DOHH2 (cell line): ENCODE measurements around the gene BRD2.
A peak's percentile ranks its signal among the peaks of the same experiment; 100 is the strongest.

Experiments used
- H3F3A ChIP-seq: fragments of 200-600 bp; sonication (generic), shearing (Covaris generic); 2 replicates; pipeline ENCODE4 v1.6.0; 2016; ENCODE audit warnings: antibody characterized with exemption, mild to moderate bottlenecking; ENCODE audit not compliant: control insufficient read depth, insufficient read depth
- H3K27ac ChIP-seq: fragments of 200-600 bp; sonication (generic); 2 replicates; pipeline ENCODE4 v1.5.1; 2014; ENCODE audit warnings: low read depth, mild to moderate bottlenecking, low read length, moderate library complexity
- H3K27me3 ChIP-seq: fragments of 200-600 bp; sonication (generic); 2 replicates; pipeline ENCODE4 v1.6.1; 2014; ENCODE audit warnings: mild to moderate bottlenecking, low read length, mixed read lengths; ENCODE audit not compliant: control insufficient read depth
- H3K36me3 ChIP-seq: fragments of 200-600 bp; sonication (generic); 2 replicates; pipeline ENCODE4 v1.6.1; 2014; ENCODE audit warnings: mild to moderate bottlenecking, low read length, moderate library complexity, mixed read lengths; ENCODE audit not compliant: control insufficient read depth
- H3K4me1 ChIP-seq: fragments of 200-600 bp; sonication (generic); 2 replicates; pipeline ENCODE4 v1.6.1; 2014; ENCODE audit warnings: mild to moderate bottlenecking, low read length, mixed read lengths; ENCODE audit not compliant: control insufficient read depth
- H3K4me2 ChIP-seq: fragments of 200-600 bp; sonication (generic); 2 replicates; pipeline ENCODE4 v1.6.0; 2014; ENCODE audit warnings: mild to moderate bottlenecking, low read length, moderate library complexity
- H3K4me3 ChIP-seq: fragments of 200-600 bp; sonication (generic); 2 replicates; pipeline ENCODE4 v1.5.1; 2014; ENCODE audit warnings: mild to moderate bottlenecking, low read length, mixed read lengths
- H3K79me2 ChIP-seq: fragments of 200-600 bp; sonication (generic); 2 replicates; pipeline ENCODE4 v1.6.1; 2014; ENCODE audit warnings: mild to moderate bottlenecking, low read length, mixed read lengths; ENCODE audit not compliant: control insufficient read depth
- H3K9me2 ChIP-seq: fragments of 200-600 bp; sonication (generic); replicated peaks from 2 replicates; pipeline ENCODE4 v1.6.1; 2014; ENCODE audit warnings: mild to moderate bottlenecking, low read length, mixed read lengths; ENCODE audit not compliant: control insufficient read depth
- H3K9me3 ChIP-seq: fragments of 200-600 bp; sonication (generic); 2 replicates; pipeline ENCODE4 v1.6.1; 2014; ENCODE audit warnings: antibody characterized with exemption, low read length, mixed read lengths; ENCODE audit not compliant: control insufficient read depth, insufficient read depth
- H4K20me1 ChIP-seq: fragments of 200-600 bp; sonication (generic); 2 replicates; pipeline ENCODE4 v1.6.0; 2014; ENCODE audit warnings: low read depth, mild to moderate bottlenecking, antibody characterized with exemption, low read length, moderate library complexity; ENCODE audit not compliant: control insufficient read depth, insufficient read depth
- EZH2phosphoT487 ChIP-seq: fragments of 200-600 bp; sonication (generic); IDR thresholded peaks from 2 replicates; pipeline ENCODE4 v1.6.1; 2017; ENCODE audit warnings: borderline replicate concordance, mild to moderate bottlenecking, antibody characterized with exemption, low read length, moderate library complexity, mixed read lengths
- TF ChIP-seq, protein P1 (sequence below): fragments of 200-600 bp; sonication (generic); IDR thresholded peaks from one replicate; pipeline ENCODE4 v1.5.1; 2014; ENCODE audit warnings: antibody characterized with exemption, mild to moderate bottlenecking, low read depth, low read length; ENCODE audit not compliant: poor library complexity, severe bottlenecking

The BRD2 gene

GRCh38 chr6:33028220-33028849 is 59.9 kb downstream of the BRD2 start:
- peak overlapping the region; percentile 62 for H3K4me2 ChIP-seq
- no peaks in the 10 kb centered on the region for H3K36me3 ChIP-seq
- H3F3A ChIP-seq = peaks cover 21% of the 10 kb centered on the region
- no peaks in the 10 kb centered on the region for H3K9me2 ChIP-seq
- H3K4me1 ChIP-seq = peaks cover 59% of the 10 kb centered on the region
- H3K27ac ChIP-seq = peak overlapping the region; percentile 85
- H3K27me3 ChIP-seq = no peaks in the 10 kb centered on the region
- peak overlapping the region; percentile 52 for H3K4me3 ChIP-seq
- TF ChIP-seq, protein P1, sequence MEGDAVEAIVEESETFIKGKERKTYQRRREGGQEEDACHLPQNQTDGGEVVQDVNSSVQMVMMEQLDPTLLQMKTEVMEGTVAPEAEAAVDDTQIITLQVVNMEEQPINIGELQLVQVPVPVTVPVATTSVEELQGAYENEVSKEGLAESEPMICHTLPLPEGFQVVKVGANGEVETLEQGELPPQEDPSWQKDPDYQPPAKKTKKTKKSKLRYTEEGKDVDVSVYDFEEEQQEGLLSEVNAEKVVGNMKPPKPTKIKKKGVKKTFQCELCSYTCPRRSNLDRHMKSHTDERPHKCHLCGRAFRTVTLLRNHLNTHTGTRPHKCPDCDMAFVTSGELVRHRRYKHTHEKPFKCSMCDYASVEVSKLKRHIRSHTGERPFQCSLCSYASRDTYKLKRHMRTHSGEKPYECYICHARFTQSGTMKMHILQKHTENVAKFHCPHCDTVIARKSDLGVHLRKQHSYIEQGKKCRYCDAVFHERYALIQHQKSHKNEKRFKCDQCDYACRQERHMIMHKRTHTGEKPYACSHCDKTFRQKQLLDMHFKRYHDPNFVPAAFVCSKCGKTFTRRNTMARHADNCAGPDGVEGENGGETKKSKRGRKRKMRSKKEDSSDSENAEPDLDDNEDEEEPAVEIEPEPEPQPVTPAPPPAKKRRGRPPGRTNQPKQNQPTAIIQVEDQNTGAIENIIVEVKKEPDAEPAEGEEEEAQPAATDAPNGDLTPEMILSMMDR = no peak
- no peak for TF ChIP-seq EZH2phosphoT487
- H3K9me3 ChIP-seq = 0 out of 2 replicates have a peak, but pooled peaks cover 3% of the 10 kb centered on the region
- H3K79me2 ChIP-seq = no peaks in the 10 kb centered on the region
- H4K20me1 ChIP-seq = no peaks in the 10 kb centered on the region

- H3K27me3 ChIP-seq = no peaks in the 10 kb centered on the region
- H3K9me3 ChIP-seq = 0 out of 2 replicates have a peak, but pooled peaks cover 3% of the 10 kb centered on the region
- peaks cover 59% of the 10 kb centered on the region for H3K4me1 ChIP-seq
- no peaks in the 10 kb centered on the region for H3K9me2 ChIP-seq
- peak overlapping the region; percentile 85 for H3K27ac ChIP-seq
- TF ChIP-seq, protein P1 = no peak
- no peak for TF ChIP-seq EZH2phosphoT487
- no peaks in the 10 kb centered on the region for H3K36me3 ChIP-seq
- H3K4me3 ChIP-seq = peak overlapping the region; percentile 55
- peak overlapping the region; percentile 62 for H3K4me2 ChIP-seq
- peaks cover 21% of the 10 kb centered on the region for H3F3A ChIP-seq
- H4K20me1 ChIP-seq = no peaks in the 10 kb centered on the region
- no peaks in the 10 kb centered on the region for H3K79me2 ChIP-seq
Measured at GRCh38 chr6:33029328-33030184, 61.2 kb downstream of the BRD2 start.

- Histone ChIP-seq H3K79me2 (no peaks in the 10 kb centered on the region), H3K27me3 (no peaks in the 10 kb centered on the region), H3K9me3 (peaks cover 3% of the 10 kb centered on the region; the same call in 1 of the 2 replicates), H3F3A (peaks cover 21% of the 10 kb centered on the region), H4K20me1 (no peaks in the 10 kb centered on the region), H3K4me2 (peak overlapping the region; percentile 62), H3K27ac (peak overlapping the region; percentile 85), H3K9me2 (no peaks in the 10 kb centered on the region), H3K4me1 (peaks cover 59% of the 10 kb centered on the region), H3K4me3 (peak overlapping the region; percentile 55), H3K36me3 (no peaks in the 10 kb centered on the region)
- TF ChIP-seq, protein P1 = no peak
- no peak for TF ChIP-seq EZH2phosphoT487
Measured at GRCh38 chr6:33030245-33030644, 61.9 kb downstream of the BRD2 start.
